Loucy (cell line): Measurements from ENCODE around the gene IL18RAP.

Experiments used
- CTCF ChIP-seq: fragments of 200-600 bp; sonication (generic); conservative IDR thresholded peaks from 2 replicates; pipeline ENCODE4 v1.5.1; 2014; ENCODE audit warnings: mild to moderate bottlenecking, antibody characterized with exemption, low read length
- EZH2phosphoT487 ChIP-seq: fragments of 200-600 bp; IDR thresholded peaks from 2 replicates; pipeline ENCODE4 v1.6.1; 2018; ENCODE audit warnings: antibody characterized with exemption, mild to moderate bottlenecking, moderate library complexity, borderline replicate concordance

- TF ChIP-seq CTCF (no peak), EZH2phosphoT487 (no peak)
Measured at GRCh38 chr2:102436323-102436722, 13.4 kb downstream of the IL18RAP start.
